H1 (cell line): Measurements from ENCODE around the gene PRG2.
"Not testable (repeated sequence)": the region's sequence is repeated elsewhere in the genome, so short reads cannot be mapped to it uniquely, and the experiment has no call there.

Source experiments
- BRCA1 ChIP-seq: IDR thresholded peaks from 2 replicates; pipeline ENCODE4 v1.6.1; 2012; ENCODE audit warnings: low read depth, low read length, improper control_type of control experiment
- CTCF ChIP-seq, 3 experiments: IDR thresholded peaks; 1 replicate in 2 of 3; 2 replicates in 1 of 3; pipeline versions ENCODE4 v1.5.1 to v1.6.1; 2011; ENCODE audit warnings: low read length in 3 of 3, mild to moderate bottlenecking in 3 of 3, inconsistent platforms in 2 of 3, low read depth in 1 of 3, moderate library complexity in 1 of 3; ENCODE audit not compliant: insufficient read depth in 1 of 3; ENCODE audit errors: control extremely low read depth in 1 of 3
- EP300 ChIP-seq, 2 experiments: IDR thresholded peaks; 1 replicate in 1 of 2; 2 replicates in 1 of 2; pipeline ENCODE4 v1.6.1; 2011 to 2012; ENCODE audit warnings: low read depth in 2 of 2, low read length in 2 of 2, mild to moderate bottlenecking in 2 of 2, borderline replicate concordance in 1 of 2, inconsistent platforms in 1 of 2, moderate library complexity in 1 of 2
- HDAC2 ChIP-seq, 2 experiments: fragments of 300-600 bp in 1 of 2; sonication (generic) in 1 of 2; IDR thresholded peaks; 2 replicates each; pipeline ENCODE4 v1.6.1; 2011 to 2012; ENCODE audit warnings: low read depth in 2 of 2, low read length in 2 of 2, mild to moderate bottlenecking in 2 of 2, moderate library complexity in 2 of 2, borderline replicate concordance in 1 of 2, inconsistent platforms in 1 of 2
- KDM1A ChIP-seq: fragments of 200-600, 300-600 bp; sonication (generic); IDR thresholded peaks from 2 replicates; pipeline ENCODE4 v1.7.1; 2016; ENCODE audit warnings: mild to moderate bottlenecking, low read length, borderline replicate concordance
- NRF1 ChIP-seq: IDR thresholded peaks from 2 replicates; pipeline ENCODE4 v1.6.1; 2011; ENCODE audit warnings: mild to moderate bottlenecking, low read depth, low read length, improper control_type of control experiment
- POLR2A ChIP-seq, 2 experiments: IDR thresholded peaks; 1 replicate in 1 of 2; 2 replicates in 1 of 2; pipeline ENCODE4 v1.6.1; 2011; ENCODE audit warnings: low read depth in 2 of 2, low read length in 2 of 2, mild to moderate bottlenecking in 2 of 2; ENCODE audit errors: control extremely low read depth in 1 of 2
- RBBP5 ChIP-seq: IDR thresholded peaks from 2 replicates; pipeline ENCODE4 v1.7.1; 2012; ENCODE audit warnings: low read depth, mild to moderate bottlenecking, inconsistent platforms, low read length, moderate library complexity, borderline replicate concordance
- SIN3A ChIP-seq, 2 experiments: IDR thresholded peaks in 1 of 2; conservative IDR thresholded peaks in 1 of 2; 2 replicates each; pipeline ENCODE4 v1.6.1; 2011 to 2012; ENCODE audit warnings: low read length in 2 of 2, improper control_type of control experiment in 1 of 2, low read depth in 1 of 2, mild to moderate bottlenecking in 1 of 2
- SRF ChIP-seq: IDR thresholded peaks from 2 replicates; pipeline ENCODE4 v1.6.1; 2011; ENCODE audit warnings: mild to moderate bottlenecking, low read depth, low read length, moderate library complexity
- TBP ChIP-seq: IDR thresholded peaks from 2 replicates; pipeline ENCODE4 v1.6.1; 2011; ENCODE audit warnings: low read depth, low read length, improper control_type of control experiment

DNA sequence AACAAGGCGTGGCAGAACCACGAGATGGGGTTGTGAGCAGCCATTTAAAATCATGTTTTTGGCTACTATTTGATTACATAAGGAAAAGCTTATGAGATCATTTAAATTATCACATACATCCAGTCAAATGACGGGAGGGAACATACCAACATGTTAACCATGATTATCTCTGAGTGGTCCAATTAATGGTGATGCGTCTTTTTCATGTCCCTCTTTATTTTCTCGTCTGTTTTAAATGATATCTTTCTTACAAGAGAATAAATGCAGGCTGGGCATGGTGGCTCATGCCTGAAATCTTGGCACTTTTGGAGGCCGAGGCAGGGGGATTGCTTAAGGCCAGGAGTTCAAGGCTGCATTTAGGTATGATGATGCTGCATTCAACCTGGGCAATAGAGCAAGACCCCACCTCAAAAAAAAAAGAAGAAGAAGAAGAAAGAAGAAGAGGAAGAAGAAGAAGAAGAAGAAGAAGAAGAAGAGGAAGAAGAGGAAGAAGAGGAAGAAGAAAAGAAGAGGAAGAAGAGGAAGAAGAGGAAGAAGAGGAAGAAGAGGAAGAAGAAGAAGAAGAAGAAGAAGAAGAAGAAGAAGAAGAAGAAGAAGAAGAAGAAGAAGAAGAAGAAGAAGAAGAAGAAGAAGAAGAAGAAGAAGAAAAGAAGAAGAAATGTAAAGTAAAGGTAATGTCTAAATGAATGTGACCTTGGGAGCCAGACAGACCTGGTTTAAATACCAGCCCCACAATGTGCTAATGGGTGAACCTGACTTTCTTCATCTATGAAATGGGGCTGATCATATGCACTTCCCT lies 12.8 kb upstream of the PRG2 start:
- not testable (repeated sequence) for TF ChIP-seq NRF1; CTCF (IDR thresholded peaks at IDR 0.05; ENCODE audit: control extremely low read depth in 1 of 3, insufficient read depth in 1 of 3, low read depth in 1 of 3, low read length in 3 of 3); POLR2A (IDR thresholded peaks at IDR 0.05; ENCODE audit: control extremely low read depth in 1 of 2, low read depth in 2 of 2, low read length in 2 of 2); BRCA1; RBBP5; TBP; SRF; EP300 (IDR thresholded peaks at IDR 0.05; ENCODE audit: borderline replicate concordance in 1 of 2, low read depth in 2 of 2, low read length in 2 of 2); KDM1A; SIN3A (conservative IDR thresholded peaks at IDR 0.05 in 1 of 2, IDR thresholded peaks at IDR 0.05 in 1 of 2; ENCODE audit: low read depth in 1 of 2, low read length in 2 of 2); HDAC2 (IDR thresholded peaks at IDR 0.05; ENCODE audit: borderline replicate concordance in 1 of 2, low read depth in 2 of 2, low read length in 2 of 2)
